IMR-90 (cell line): ENCODE measurements around the gene POTEI. TPM values are rescaled to one million over a fixed set of nuclear protein-coding genes. Genes with fewer than 3 reads are reported as not detected.
"Not testable (repeated sequence)": the region's sequence is repeated elsewhere in the genome, so short reads cannot be mapped to it uniquely, and the experiment has no call there.

ENCODE experiments used
- ATAC-seq: fragments of 200-7000 bp; cut with Tn5 transposase; 2 replicates; pipeline ENCODE4 v1.9.1; 2020; ENCODE audit warnings: low read depth, mild to moderate bottlenecking, moderate library complexity
- BruUV-seq: library from RNA; stranded (reverse); fragments of 400-500 nt; replicated peaks from 2 replicates; lab custom pipeline; 2021; lab: Mats Ljungman, UMichigan
- CTCF ChIA-PET: fragments of 300-600 bp; formaldehyde crosslinking; extraction: SDS; loops from one replicate; lab custom pipeline; 2021; ENCODE audit warnings: antibody characterized with exemption; lab: Yijun Ruan, JAX
- POLR2A ChIA-PET: fragments of 300-600 bp; sonication (Branson Sonifier 250); formaldehyde crosslinking; loops from one replicate; lab custom pipeline; 2022; ENCODE audit warnings: antibody characterized with exemption; ENCODE audit not compliant: unreplicated experiment; lab: Charles Lee
- DNase-seq: peaks from one replicate; pipeline ENCODE4 v3.0.0; 2013
- H2AFZ ChIP-seq: replicated peaks from 2 replicates; pipeline ENCODE3; 2013; ENCODE audit warnings: low read length, mild to moderate bottlenecking; ENCODE audit not compliant: poor library complexity
- H2AK5ac ChIP-seq: 2 replicates; pipeline ENCODE4 v1.6.1; 2013; ENCODE audit warnings: low read depth, low read length, inconsistent platforms
- H2AK9ac ChIP-seq: replicated peaks from 2 replicates; pipeline ENCODE3; 2013; ENCODE audit warnings: mild to moderate bottlenecking, low read depth, low read length, moderate library complexity; ENCODE audit not compliant: poor library complexity
- H2BK120ac ChIP-seq: 2 replicates; pipeline ENCODE4 v1.6.1; 2013; ENCODE audit warnings: low read depth, low read length, inconsistent platforms
- H2BK15ac ChIP-seq: 3 replicates; pipeline ENCODE4 v1.6.1; 2013; ENCODE audit warnings: low read depth, low read length, inconsistent platforms
- H2BK20ac ChIP-seq: 2 replicates; pipeline ENCODE4 v1.6.1; 2013; ENCODE audit warnings: low read depth, mild to moderate bottlenecking, inconsistent platforms, low read length, moderate library complexity
- H2BK5ac ChIP-seq: 2 replicates; pipeline ENCODE4 v1.6.1; 2013; ENCODE audit warnings: mild to moderate bottlenecking, low read depth, low read length, inconsistent platforms; ENCODE audit not compliant: poor library complexity, severe bottlenecking
- H3K14ac ChIP-seq: replicated peaks from 2 replicates; pipeline ENCODE4 v1.6.1; 2013; ENCODE audit warnings: low read depth, low read length, inconsistent platforms
- H3K18ac ChIP-seq: 2 replicates; pipeline ENCODE4 v1.6.1; 2013; ENCODE audit warnings: low read depth, low read length, control low read depth
- H3K23ac ChIP-seq: 2 replicates; pipeline ENCODE4 v1.6.1; 2013; ENCODE audit warnings: low read depth, low read length, inconsistent platforms
- H3K27ac ChIP-seq: 2 replicates; pipeline ENCODE4 v1.5.1; 2013; ENCODE audit warnings: mild to moderate bottlenecking, control low read depth, low read length; ENCODE audit not compliant: insufficient read depth
- H3K27me3 ChIP-seq: 2 replicates; pipeline ENCODE4 v1.6.1; 2013; ENCODE audit warnings: low read length; ENCODE audit not compliant: control insufficient read depth, insufficient read depth
- H3K36me3 ChIP-seq: 2 replicates; pipeline ENCODE4 v1.6.1; 2013; ENCODE audit warnings: low read length, mixed read lengths; ENCODE audit not compliant: control insufficient read depth, insufficient read depth
- H3K4ac ChIP-seq: 2 replicates; pipeline ENCODE4 v1.6.1; 2013; ENCODE audit warnings: low read depth, low read length, inconsistent platforms
- H3K4me1 ChIP-seq: 2 replicates; pipeline ENCODE4 v1.6.1; 2013; ENCODE audit warnings: low read length, mixed read lengths; ENCODE audit not compliant: control insufficient read depth, insufficient read depth
- H3K4me2 ChIP-seq: 2 replicates; pipeline ENCODE4 v1.6.1; 2013; ENCODE audit warnings: low read depth, mild to moderate bottlenecking, control low read depth, low read length, moderate library complexity
- H3K4me3 ChIP-seq: 2 replicates; pipeline ENCODE4 v1.5.1; 2013; ENCODE audit warnings: low read depth, mild to moderate bottlenecking, control low read depth, low read length, moderate library complexity; ENCODE audit not compliant: insufficient read depth
- H3K56ac ChIP-seq: 2 replicates; pipeline ENCODE4 v1.6.1; 2013; ENCODE audit warnings: low read length, inconsistent platforms; ENCODE audit not compliant: insufficient read depth; ENCODE audit errors: extremely low read depth
- H3K79me1 ChIP-seq, 2 experiments: 2 replicates each; pipeline ENCODE4 v1.6.1; 2013; ENCODE audit warnings: low read length in 2 of 2, inconsistent platforms in 1 of 2, low read depth in 1 of 2
- H3K9ac ChIP-seq: 2 replicates; pipeline ENCODE4 v1.6.1; 2013; ENCODE audit warnings: low read depth, low read length, control low read depth
- H3K9me1 ChIP-seq: 2 replicates; pipeline ENCODE4 v1.6.1; 2013; ENCODE audit warnings: low read length, inconsistent platforms; ENCODE audit not compliant: insufficient read depth
- H3K9me3 ChIP-seq: 2 replicates; pipeline ENCODE4 v1.6.1; 2013; ENCODE audit warnings: low read length; ENCODE audit not compliant: control insufficient read depth, insufficient read depth
- H4K20me1 ChIP-seq: 2 replicates; pipeline ENCODE4 v1.6.1; 2013; ENCODE audit warnings: low read length, inconsistent platforms; ENCODE audit not compliant: insufficient read depth
- H4K5ac ChIP-seq: 2 replicates; pipeline ENCODE4 v1.6.1; 2013; ENCODE audit warnings: mild to moderate bottlenecking, low read depth, low read length, control low read depth
- H4K8ac ChIP-seq, 2 experiments: 2 replicates each; pipeline ENCODE4 v1.6.1; 2013; ENCODE audit warnings: low read depth in 2 of 2, low read length in 2 of 2, control low read depth in 1 of 2, inconsistent platforms in 1 of 2
- H4K91ac ChIP-seq: 2 replicates; pipeline ENCODE4 v1.6.1; 2013; ENCODE audit warnings: low read depth, low read length, inconsistent platforms; ENCODE audit not compliant: insufficient read depth
- WGBS, 2 experiments: methylation state at CpG; one replicate each; pipeline versions ENCODE4 v1.1.5 to v1.1.7; 2013; ENCODE audit warnings: missing lambda C conversion rate in 2 of 2; ENCODE audit not compliant: insufficient read length in 1 of 2; ENCODE audit errors: extremely low coverage in 2 of 2; 5-methylcytosine and 5-hydroxymethylcytosine counted together
- dilution Hi-C: fragments of 300-500 bp; cut with HindIII; formaldehyde crosslinking; loops from one replicate; pipeline ENCODE4 v1.14.3; 2018; ENCODE audit warnings: low sequenced_read_pairs; ENCODE audit not compliant: unreplicated experiment
- in situ Hi-C: fragments of 300-500 bp; cut with MboI; formaldehyde crosslinking; loops from 3 replicates; pipeline ENCODE4 v1.14.3; 2019; ENCODE audit warnings: low sequenced_read_pairs, inconsistent platforms, mixed read lengths
- intact Hi-C: fragments of 100-400 bp; cut with micrococcal nuclease; formaldehyde crosslinking; loops from 2 replicates; pipeline ENCODE4 v1.10.0; 2022
- polyA plus RNA-seq, 3 experiments: library from polyadenylated mRNA; depleted of rRNA; stranded (reverse); fragments of >200 nt; gene quantifications; 2 replicates each; pipeline ENCODE4 v1.2.3, GENCODE V29; 2012; ENCODE audit warnings: low replicate concordance in 1 of 3
- total RNA-seq: library from RNA; depleted of rRNA; stranded (reverse); fragments of >200 nt; gene quantifications from 2 replicates; pipeline ENCODE4 v1.2.3, GENCODE V29; 2012

The POTEI gene
- total and polyA plus RNA-seq, 2 of the 4 experiments (the other 2 are of a cell fraction): not detected

DNA sequence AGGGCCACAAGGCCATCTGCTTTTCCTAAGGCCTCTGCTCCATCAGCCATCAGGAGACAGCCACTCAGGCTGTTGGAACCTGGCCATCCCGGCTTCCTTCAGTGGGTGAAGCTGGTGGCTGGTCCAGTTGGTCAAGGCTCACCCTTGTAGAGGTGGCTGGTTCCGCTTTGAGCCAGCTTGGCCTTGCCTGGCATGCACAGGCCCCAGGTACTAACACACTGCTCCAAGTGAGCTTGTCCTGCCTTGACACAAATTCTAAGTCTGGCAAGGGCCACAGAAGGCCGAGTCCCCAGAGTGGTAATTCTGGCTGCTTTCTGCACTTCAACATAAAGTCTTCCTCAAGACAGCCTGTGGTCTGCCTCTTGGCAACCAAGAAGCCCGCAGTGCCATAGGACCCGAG lies 56.2 kb downstream of the POTEI start:
- H4K5ac ChIP-seq, H3K9ac ChIP-seq, H3K27ac ChIP-seq, H2BK120ac ChIP-seq, dilution Hi-C loops, H2AFZ ChIP-seq, H3K79me1 ChIP-seq, H3K36me3 ChIP-seq, H2BK20ac ChIP-seq, H3K9me1 ChIP-seq, H3K23ac ChIP-seq, H3K9me3 ChIP-seq, POLR2A ChIA-PET, H3K56ac ChIP-seq, in situ Hi-C loops, H3K4me2 ChIP-seq, H4K8ac ChIP-seq, H4K91ac ChIP-seq, DNase-seq, H4K20me1 ChIP-seq, H3K18ac ChIP-seq, ATAC-seq, H3K27me3 ChIP-seq, H2BK5ac ChIP-seq, intact Hi-C loops, H3K14ac ChIP-seq, BruUV-seq, H3K4me1 ChIP-seq, H2BK15ac ChIP-seq, H2AK5ac ChIP-seq, CTCF ChIA-PET, H2AK9ac ChIP-seq, H3K4me3 ChIP-seq, H3K4ac ChIP-seq: not testable (repeated sequence)
- WGBS, 2 experiments: no CpG with 5 or more reads among the region's 5 CpGs

GRCh38 chr2:130451823-130452222 lies 57.3 kb downstream of the POTEI start:
- H4K8ac ChIP-seq, POLR2A ChIA-PET, H2AK9ac ChIP-seq, H2BK20ac ChIP-seq, H3K9me1 ChIP-seq, H2BK5ac ChIP-seq, H2AFZ ChIP-seq, H4K91ac ChIP-seq, H3K27me3 ChIP-seq, H4K5ac ChIP-seq, H3K27ac ChIP-seq, H4K20me1 ChIP-seq, H3K4me3 ChIP-seq, H3K14ac ChIP-seq, H3K56ac ChIP-seq, DNase-seq, in situ Hi-C loops, H3K9ac ChIP-seq, BruUV-seq, H3K4me1 ChIP-seq, H2BK120ac ChIP-seq, H2BK15ac ChIP-seq, H3K4ac ChIP-seq, H3K9me3 ChIP-seq, H2AK5ac ChIP-seq, ATAC-seq, H3K79me1 ChIP-seq, H3K23ac ChIP-seq, CTCF ChIA-PET, H3K36me3 ChIP-seq, dilution Hi-C loops, H3K18ac ChIP-seq, intact Hi-C loops, H3K4me2 ChIP-seq: not testable (repeated sequence)
- WGBS, 2 experiments: no CpG with 5 or more reads among the region's 10 CpGs
